HG02870 (cell line): Measurements from ENCODE around the gene OTOA.
"Not testable (repeated sequence)": the region's sequence is repeated elsewhere in the genome, so short reads cannot be mapped to it uniquely, and the experiment has no call there.

Experiments used
- ATAC-seq: cut with Tn5 transposase; IDR thresholded peaks from one replicate; pipeline ENCODE4 v1.9.1; 2021; ENCODE audit warnings: mild to moderate bottlenecking, moderate library complexity; ENCODE audit not compliant: unreplicated experiment

OTOA gene

GRCh38 chr16:21663889-21664647, at the start of gene OTOA:
Gene OTOA, plus strand, starts transcription at chr16:21663968. Its CDS starts 14,547 bp downstream, at chr16:21678515.
- no peak for ATAC-seq

GRCh38 chr16:21614896-21615295, 48.9 kb upstream of the OTOA start:
- no peak for ATAC-seq

DNA sequence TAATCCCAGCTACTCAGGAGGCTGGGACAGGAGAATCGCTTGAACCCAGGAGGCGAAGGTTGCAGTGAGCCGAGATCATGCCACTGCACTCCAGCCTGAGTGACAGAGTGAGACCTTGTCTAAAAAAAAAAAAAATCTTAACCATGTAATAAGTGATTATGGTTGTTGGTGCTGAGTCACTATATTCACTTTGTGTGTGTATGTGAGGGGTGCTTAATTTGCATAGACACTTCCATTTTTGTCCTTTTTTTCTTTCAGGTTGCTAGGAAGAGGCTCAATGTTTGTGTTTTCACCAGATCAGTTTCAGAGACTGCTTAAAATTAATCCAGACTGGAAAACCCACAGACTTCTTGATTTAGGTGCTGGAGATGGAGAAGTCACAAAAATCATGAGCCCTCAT, 46.2 kb upstream of the OTOA start:
- ATAC-seq: no peak

- ATAC-seq: no peak
Observed at GRCh38 chr16:21618281-21618680, 45.5 kb upstream of the OTOA start.

GRCh38 chr16:21619765-21620425, 43.9 kb upstream of the OTOA start:
- no peak for ATAC-seq

DNA sequence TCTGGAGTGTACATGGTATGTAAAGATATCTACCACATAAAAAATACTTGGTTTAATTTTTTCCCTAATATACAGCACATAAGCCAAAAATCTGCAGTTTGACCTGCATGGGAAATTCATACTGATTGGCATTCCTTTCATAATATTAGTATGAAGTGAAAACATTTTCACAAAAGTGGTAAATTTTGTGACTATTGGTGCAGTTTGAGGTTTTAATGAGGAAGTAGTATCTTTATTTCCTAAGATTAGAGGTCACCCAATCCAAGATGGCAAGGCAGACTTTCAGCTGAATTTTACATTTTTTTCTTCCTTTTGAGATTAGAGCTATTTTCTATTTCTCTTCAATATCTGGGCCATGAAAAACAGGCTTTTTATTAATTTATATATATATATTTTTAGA, 43.2 kb upstream of the OTOA start:
- no peak for ATAC-seq

DNA sequence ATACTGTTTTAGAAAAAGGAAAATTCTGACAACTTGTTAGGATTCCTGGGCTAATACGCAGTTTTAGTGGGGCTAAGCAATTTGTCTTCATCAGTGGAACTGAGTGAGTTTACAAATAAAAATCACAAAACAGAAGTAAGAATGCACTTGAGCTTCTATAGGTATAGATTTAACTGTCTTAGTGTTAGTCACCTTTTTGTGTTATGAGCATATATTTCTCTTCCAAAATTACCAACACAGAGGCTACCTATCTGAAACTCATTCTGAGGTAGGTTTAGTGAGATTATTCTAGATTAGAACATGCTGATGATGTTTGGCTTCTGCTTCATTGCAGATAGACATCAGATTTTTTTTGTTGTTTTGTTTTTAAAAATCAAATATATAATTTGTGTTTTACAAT, 41.2 kb upstream of the OTOA start:
- ATAC-seq: no peak

DNA sequence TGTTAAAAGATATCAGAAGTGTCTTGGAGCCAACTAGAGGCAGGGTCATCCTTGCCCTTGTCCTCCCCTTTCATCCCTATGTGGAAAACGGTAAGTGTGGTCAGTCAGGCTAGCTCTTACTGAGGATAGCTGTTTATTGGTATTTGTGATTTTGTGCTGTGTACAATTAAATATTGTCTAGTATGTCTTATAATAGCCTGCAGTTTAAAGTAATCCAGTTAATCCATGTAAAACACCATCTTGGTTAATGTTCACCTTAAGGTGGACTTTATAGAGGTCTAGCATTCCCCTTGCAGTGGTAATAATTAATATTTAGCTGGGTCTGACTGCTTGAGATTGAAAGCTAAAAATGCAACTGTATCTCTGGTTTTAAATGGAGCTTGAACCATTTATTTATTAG, 38.7 kb upstream of the OTOA start:
- ATAC-seq: no peak

DNA sequence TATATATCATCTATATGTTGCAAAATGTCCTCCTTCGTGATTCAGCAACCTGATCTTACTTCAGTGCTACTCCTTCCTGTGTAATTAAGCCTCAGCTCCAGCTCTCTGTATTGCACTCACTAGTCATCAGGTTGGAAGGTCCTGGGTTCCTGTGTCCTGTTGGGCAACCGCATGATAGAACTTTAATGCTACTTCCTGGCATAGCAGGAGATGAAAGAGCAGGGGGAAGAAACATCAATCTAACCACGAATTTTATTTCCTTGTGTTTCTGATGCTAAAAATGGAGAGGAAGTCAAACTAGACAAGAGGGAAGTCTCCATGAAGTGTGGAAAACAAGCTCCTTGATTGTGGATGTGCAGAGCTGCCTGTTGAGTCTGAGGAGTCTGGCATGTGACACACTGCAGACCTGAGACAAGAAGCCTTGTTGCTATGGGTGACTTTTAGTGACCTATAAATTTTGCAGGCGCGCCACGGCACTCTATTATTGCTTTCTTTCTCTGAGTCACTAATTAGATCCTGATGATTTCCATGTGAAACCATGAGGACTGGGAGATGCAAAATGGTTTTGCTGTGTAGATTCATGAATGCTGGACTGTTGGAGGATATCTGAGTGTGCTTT, 37.0 kb upstream of the OTOA start:
- no peak for ATAC-seq

GRCh38 chr16:21628121-21628726, 35.5 kb upstream of the OTOA start:
- no peak for ATAC-seq

GRCh38 chr16:21628772-21629171, 35.0 kb upstream of the OTOA start:
- no peak for ATAC-seq

DNA sequence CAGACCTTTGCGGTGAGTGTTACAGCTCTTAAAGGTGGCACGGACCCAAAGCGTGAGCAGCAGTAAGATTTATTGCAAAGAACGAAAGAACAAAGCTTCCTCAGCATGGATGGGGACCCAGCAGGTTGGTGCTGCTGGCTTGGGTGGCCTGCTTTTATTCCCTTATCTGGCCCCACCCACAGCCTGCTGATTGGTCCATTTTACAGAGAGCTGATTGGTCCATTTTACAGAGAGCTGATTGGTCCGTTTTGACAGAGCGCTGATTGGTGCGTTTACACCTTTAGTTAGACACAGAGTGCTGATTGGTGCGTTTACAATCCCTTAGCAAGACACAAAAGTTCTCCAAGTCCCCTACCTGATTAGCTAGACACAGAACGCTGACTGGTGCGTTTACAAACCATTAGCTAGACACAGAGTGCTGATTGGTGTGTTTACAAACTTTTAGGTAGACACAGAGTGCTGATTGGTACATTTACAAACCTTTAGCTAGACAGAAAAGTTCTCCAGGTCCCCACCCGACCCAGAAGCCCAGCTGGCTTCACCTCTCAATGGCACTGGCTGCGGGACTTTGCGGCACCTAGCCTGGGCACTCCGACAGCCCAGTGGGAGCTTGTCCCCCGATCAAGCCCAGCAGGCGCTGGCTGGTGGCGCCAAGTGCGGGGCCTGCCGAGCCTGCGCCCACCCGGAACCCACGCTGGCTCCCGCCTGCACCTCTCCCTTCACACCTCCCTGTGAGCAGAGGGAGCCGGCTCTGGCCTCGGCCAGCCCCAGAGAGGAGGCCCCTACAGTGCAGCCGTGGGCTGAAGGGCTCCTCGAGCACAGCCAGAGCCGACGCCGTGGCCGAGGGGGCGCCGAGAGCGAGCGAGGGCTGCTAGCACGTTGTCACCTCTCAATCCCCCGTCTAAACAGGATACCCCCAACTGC, 33.9 kb upstream of the OTOA start:
- ATAC-seq: not testable (repeated sequence)

DNA sequence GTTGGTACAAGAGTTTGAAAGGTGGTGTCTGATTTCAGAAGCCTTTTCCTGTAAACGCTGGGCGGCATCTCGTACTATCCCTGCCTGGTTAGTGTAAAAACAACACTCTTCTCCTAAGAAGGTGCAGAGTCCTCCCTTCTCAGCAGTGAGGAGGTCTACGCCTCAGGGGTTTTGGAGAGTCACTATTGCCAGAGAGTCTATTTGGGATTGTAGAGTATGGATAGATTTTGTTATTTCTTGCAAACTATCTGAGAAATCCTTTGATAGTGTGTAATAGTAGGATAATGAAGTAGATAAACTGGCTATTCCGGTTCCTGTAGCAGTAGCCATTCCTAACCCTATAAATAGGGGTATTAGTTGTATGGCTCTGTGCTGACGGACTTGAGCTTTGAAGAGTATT, 32.9 kb upstream of the OTOA start:
- ATAC-seq: not testable (repeated sequence)

DNA sequence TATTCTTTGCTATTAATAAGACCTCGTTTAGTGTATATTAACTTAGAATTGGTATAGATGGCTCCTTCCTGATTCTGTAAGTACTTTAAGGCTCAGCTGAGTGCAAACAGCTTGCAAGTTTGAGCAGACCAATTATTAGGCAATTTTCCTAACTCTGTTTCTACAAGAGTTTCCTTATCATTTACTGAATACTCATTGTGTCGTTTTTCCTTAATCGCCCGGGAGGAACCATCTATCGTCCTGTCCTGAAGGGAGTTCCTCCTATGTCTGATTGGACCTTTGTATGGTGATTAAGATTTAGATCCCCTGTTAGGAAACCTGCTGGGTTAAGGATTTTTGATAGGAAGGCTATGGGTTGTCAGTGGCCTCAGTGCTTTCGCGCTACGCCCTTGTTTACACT, 32.4 kb upstream of the OTOA start:
- ATAC-seq: not testable (repeated sequence)

GRCh38 chr16:21631951-21632575, 31.7 kb upstream of the OTOA start:
- not testable (repeated sequence) for ATAC-seq

GRCh38 chr16:21634216-21634615, 29.6 kb upstream of the OTOA start:
- no peak for ATAC-seq

DNA sequence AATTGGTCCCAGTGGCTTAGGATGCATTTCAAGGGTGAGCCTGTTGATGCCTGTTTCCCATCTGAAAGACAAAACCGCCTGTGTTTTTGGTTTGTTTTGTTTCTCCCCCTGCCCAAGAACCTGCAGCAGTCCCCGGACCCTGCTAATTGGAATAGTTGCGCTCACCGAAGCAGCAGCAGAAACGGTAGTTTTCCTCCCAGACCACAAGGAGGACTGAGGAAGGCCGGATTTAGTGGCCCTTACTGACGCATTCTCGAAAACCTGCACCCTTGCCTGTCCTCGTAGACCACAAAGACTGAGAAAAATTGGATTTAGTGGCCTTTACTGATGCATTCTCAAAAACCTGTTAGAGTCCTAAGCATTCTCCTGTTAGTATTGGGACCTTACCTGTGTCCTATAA, 28.1 kb upstream of the OTOA start:
- ATAC-seq: not testable (repeated sequence)

GRCh38 chr16:21637032-21637968, 26.5 kb upstream of the OTOA start:
- no peak for ATAC-seq

GRCh38 chr16:21638573-21638975, 25.2 kb upstream of the OTOA start:
- ATAC-seq: no peak
